Mesodermal cell (in vitro differentiated cells): Measurements from ENCODE around the gene TOM1L2.

Experiments
- H3K27ac ChIP-seq: 2 replicates; pipeline ENCODE4 v1.7.0; 2013; ENCODE audit warnings: mild to moderate bottlenecking, low read depth, low read length, moderate library complexity; ENCODE audit not compliant: severe bottlenecking
- H3K36me3 ChIP-seq: 2 replicates; pipeline ENCODE4 v1.7.1; 2013; ENCODE audit warnings: mild to moderate bottlenecking, low read length, moderate library complexity; ENCODE audit not compliant: control insufficient read depth, insufficient read depth
- H3K4me1 ChIP-seq: one replicate; pipeline ENCODE4 v1.7.1; 2013; ENCODE audit warnings: mild to moderate bottlenecking, low read length; ENCODE audit not compliant: insufficient read depth, control insufficient read depth, poor library complexity, severe bottlenecking
- H3K4me3 ChIP-seq: 2 replicates; pipeline ENCODE4 v1.7.0; 2013; ENCODE audit warnings: low read length, control low read depth, mild to moderate bottlenecking; ENCODE audit not compliant: insufficient read depth, poor library complexity, severe bottlenecking; ENCODE audit errors: extremely low read depth
- H3K9me3 ChIP-seq: 2 replicates; pipeline ENCODE4 v1.7.1; 2013; ENCODE audit warnings: mild to moderate bottlenecking, low read length, moderate library complexity; ENCODE audit not compliant: control insufficient read depth
- WGBS, 2 experiments: methylation state at CpG; one replicate each; pipeline ENCODE4 v1.1.5; 2013; ENCODE audit warnings: missing lambda C conversion rate in 2 of 2; ENCODE audit not compliant: insufficient coverage in 2 of 2; 5-methylcytosine and 5-hydroxymethylcytosine counted together

Gene TOM1L2

GRCh38 chr17:17899486-17899885, 72.7 kb downstream of the TOM1L2 start:
- no peak overlapping the region for H3K27ac ChIP-seq
- H3K4me1 ChIP-seq = peaks cover 14% of the 10 kb centered on the region
- WGBS, 2 experiments = 94 to 100% methylated on average over 2 to 3 of the region's 3 CpGs
- H3K9me3 ChIP-seq = no peaks in the 10 kb centered on the region
- peaks cover 31% of the 10 kb centered on the region for H3K36me3 ChIP-seq
- H3K4me3 ChIP-seq = no peak overlapping the region

GRCh38 chr17:17898673-17899072, 73.5 kb downstream of the TOM1L2 start:
- H3K27ac ChIP-seq = no peak overlapping the region
- H3K4me3 ChIP-seq = no peak overlapping the region
- WGBS, 2 experiments = 88 to 100% methylated on average over 1 of the region's 2 CpGs
- no peaks in the 10 kb centered on the region for H3K9me3 ChIP-seq
- peaks cover 29% of the 10 kb centered on the region for H3K36me3 ChIP-seq
- peaks cover 14% of the 10 kb centered on the region for H3K4me1 ChIP-seq

GRCh38 chr17:17897442-17897841, 74.8 kb downstream of the TOM1L2 start:
- no peak overlapping the region for H3K27ac ChIP-seq
- H3K4me1 ChIP-seq = peaks cover 9% of the 10 kb centered on the region
- WGBS, 2 experiments = 92 to 100% methylated on average over 1 to 2 of the region's 2 CpGs
- no peak overlapping the region for H3K4me3 ChIP-seq
- no peaks in the 10 kb centered on the region for H3K9me3 ChIP-seq
- H3K36me3 ChIP-seq = peaks cover 41% of the 10 kb centered on the region

GRCh38 chr17:17896746-17897145, 75.5 kb downstream of the TOM1L2 start:
- Histone ChIP-seq H3K4me1 (peaks cover 7% of the 10 kb centered on the region), H3K4me3 (no peak overlapping the region), H3K27ac (no peak overlapping the region), H3K36me3 (peaks cover 41% of the 10 kb centered on the region), H3K9me3 (no peaks in the 10 kb centered on the region)
- WGBS, 2 experiments = 89 to 90% methylated on average over 6 to 8 of the region's 8 CpGs

- Histone ChIP-seq H3K4me1 (peaks cover 6% of the 10 kb centered on the region), H3K27ac (no peak overlapping the region), H3K36me3 (peaks cover 43% of the 10 kb centered on the region), H3K9me3 (no peaks in the 10 kb centered on the region), H3K4me3 (no peak overlapping the region)
- 87 to 94% methylated on average over 4 of the region's 7 CpGs for WGBS, 2 experiments
Observed at GRCh38 chr17:17893801-17894644, 78.2 kb downstream of the TOM1L2 start.

- WGBS, 2 experiments = 100% methylated on average over 1 of the region's 2 CpGs
- no peak overlapping the region for H3K27ac ChIP-seq
- no peak overlapping the region for H3K4me3 ChIP-seq
- peaks cover 36% of the 10 kb centered on the region for H3K36me3 ChIP-seq
- H3K9me3 ChIP-seq = no peaks in the 10 kb centered on the region
- peaks cover 10% of the 10 kb centered on the region for H3K4me1 ChIP-seq
Observed at GRCh38 chr17:17892731-17893130, 79.5 kb downstream of the TOM1L2 start.

GRCh38 chr17:17892009-17892408, 80.2 kb downstream of the TOM1L2 start:
- no peaks in the 10 kb centered on the region for H3K9me3 ChIP-seq
- no peak overlapping the region for H3K27ac ChIP-seq
- H3K4me1 ChIP-seq = peaks cover 10% of the 10 kb centered on the region
- 92 to 93% methylated on average over 4 to 6 of the region's 6 CpGs for WGBS, 2 experiments
- H3K36me3 ChIP-seq = peaks cover 33% of the 10 kb centered on the region
- H3K4me3 ChIP-seq = no peak overlapping the region

- Histone ChIP-seq H3K27ac (no peak overlapping the region), H3K4me1 (peaks cover 10% of the 10 kb centered on the region), H3K9me3 (no peaks in the 10 kb centered on the region), H3K36me3 (peaks cover 23% of the 10 kb centered on the region), H3K4me3 (no peak overlapping the region)
- WGBS, 2 experiments = 83 to 90% methylated on average over 4 to 5 of the region's 5 CpGs
Observed at GRCh38 chr17:17890773-17891759, 81.1 kb downstream of the TOM1L2 start.

- no peaks in the 10 kb centered on the region for H3K9me3 ChIP-seq
- WGBS, 2 experiments = 88 to 100% methylated on average over 1 of the region's 2 CpGs
- no peak overlapping the region for H3K27ac ChIP-seq
- peaks cover 17% of the 10 kb centered on the region for H3K36me3 ChIP-seq
- H3K4me1 ChIP-seq = peaks cover 14% of the 10 kb centered on the region
- H3K4me3 ChIP-seq = no peak overlapping the region
Observed at GRCh38 chr17:17889922-17890321, 82.3 kb downstream of the TOM1L2 start.

GRCh38 chr17:17888821-17889220, 83.4 kb downstream of the TOM1L2 start:
- 33 to 63% methylated on average over 1 to 3 of the region's 7 CpGs for WGBS, 2 experiments
- H3K4me3 ChIP-seq = no peak overlapping the region
- no peak overlapping the region for H3K27ac ChIP-seq
- H3K9me3 ChIP-seq = no peaks in the 10 kb centered on the region
- peaks cover 16% of the 10 kb centered on the region for H3K36me3 ChIP-seq
- peaks cover 18% of the 10 kb centered on the region for H3K4me1 ChIP-seq
